ENCODE results near the gene HYI.

DNA sequence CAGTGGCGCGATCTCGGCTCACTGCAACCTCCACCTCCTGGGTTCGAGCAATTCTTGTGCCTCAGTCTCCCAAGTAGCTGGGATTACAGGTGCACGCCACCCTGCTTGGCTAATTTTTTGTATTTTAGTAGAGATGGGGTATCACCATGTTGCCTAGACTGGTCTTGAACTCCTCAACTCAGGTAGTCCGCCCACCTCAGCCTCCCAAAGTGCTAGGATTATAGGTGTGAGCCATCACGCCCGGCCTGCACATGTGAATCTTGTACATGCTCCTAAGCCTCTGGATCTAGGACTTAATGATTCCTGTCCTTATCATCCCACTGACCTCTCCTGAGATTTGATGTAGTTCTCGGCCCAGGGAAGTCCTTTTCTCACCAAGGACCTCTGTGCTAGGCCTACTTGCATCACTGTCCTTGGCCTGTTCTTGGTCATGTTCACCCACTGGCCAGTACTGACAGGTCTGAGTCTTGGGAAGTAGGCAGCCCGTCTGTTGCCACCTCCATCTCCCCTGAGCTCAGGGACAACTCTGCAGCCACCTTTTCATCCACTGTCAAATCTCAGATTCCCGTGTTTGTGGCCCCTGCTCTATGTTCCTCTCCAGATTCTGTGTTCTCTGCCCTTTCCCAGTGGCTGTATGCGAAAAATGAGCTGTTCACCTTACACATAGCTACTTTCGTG lies 9.4 kb downstream of the HYI start:
- TF ChIP-seq POLR2A (IDR thresholded peaks at IDR 0.05) (no peak), POLR2AphosphoS5 (IDR thresholded peaks at IDR 0.05) (no peak)
- TF ChIP-seq, protein P1, sequence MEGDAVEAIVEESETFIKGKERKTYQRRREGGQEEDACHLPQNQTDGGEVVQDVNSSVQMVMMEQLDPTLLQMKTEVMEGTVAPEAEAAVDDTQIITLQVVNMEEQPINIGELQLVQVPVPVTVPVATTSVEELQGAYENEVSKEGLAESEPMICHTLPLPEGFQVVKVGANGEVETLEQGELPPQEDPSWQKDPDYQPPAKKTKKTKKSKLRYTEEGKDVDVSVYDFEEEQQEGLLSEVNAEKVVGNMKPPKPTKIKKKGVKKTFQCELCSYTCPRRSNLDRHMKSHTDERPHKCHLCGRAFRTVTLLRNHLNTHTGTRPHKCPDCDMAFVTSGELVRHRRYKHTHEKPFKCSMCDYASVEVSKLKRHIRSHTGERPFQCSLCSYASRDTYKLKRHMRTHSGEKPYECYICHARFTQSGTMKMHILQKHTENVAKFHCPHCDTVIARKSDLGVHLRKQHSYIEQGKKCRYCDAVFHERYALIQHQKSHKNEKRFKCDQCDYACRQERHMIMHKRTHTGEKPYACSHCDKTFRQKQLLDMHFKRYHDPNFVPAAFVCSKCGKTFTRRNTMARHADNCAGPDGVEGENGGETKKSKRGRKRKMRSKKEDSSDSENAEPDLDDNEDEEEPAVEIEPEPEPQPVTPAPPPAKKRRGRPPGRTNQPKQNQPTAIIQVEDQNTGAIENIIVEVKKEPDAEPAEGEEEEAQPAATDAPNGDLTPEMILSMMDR (IDR thresholded peaks at IDR 0.05), result no peak
